ENCODE results near the gene PRPF40A. TPM values are rescaled to one million over a fixed set of nuclear protein-coding genes. Genes with fewer than 3 reads are reported as not detected.

The PRPF40A gene
- total and polyA plus RNA-seq, 4 donors: 45.1 to 114 (median 74.9) TPM

DNA sequence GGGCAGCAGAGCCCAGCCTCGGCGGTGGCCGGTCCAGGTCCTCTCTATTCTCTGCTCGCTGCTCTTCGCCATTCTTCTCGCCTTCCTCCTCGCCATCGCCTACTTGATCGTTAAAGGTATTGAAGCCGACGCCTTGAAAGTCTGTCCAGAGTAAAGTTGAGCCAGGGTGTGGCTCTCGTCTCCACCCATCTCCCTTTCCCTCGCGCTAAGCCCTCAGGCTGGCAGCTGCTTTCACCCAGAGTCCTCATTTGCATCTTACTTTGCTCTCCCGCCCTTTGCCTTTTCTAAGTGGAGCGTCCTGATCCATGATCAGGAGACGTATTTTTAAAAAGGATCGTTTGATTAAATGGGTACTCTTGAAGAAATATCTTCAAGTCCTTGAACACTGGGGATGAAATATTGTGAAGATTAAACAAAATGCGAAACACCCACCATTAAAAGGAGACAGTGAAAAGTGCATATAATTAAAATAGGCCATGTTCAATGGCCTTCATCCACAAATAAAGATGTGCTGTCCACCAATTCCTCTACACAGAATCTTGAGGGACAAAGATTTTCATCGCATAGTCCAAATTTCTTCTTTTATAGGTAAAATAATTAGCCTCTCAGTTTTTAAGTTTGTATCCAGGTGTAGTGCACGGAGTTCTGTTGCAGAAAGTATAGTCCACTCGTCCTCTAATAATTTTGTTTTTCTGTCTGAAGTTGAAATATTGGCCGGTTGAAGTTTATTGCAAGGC is 1.8 kb upstream of the PRPF40A start:
- Histone ChIP-seq H3K4me3 (ENCODE audit: low read depth, low read length) (peak overlapping the region; percentile 99), H3K27ac (ENCODE audit: low read depth, low read length) (peak overlapping the region; percentile 99), H3K27me3 (ENCODE audit: control insufficient read depth, insufficient read depth, low read length) (no peaks in the 10 kb centered on the region), H3K36me3 (ENCODE audit: control insufficient read depth, insufficient read depth, low read length) (no peaks in the 10 kb centered on the region), H3K4me1 (ENCODE audit: control insufficient read depth, insufficient read depth, low read length) (peaks cover 3% of the 10 kb centered on the region), H3K9me3 (ENCODE audit: control insufficient read depth, insufficient read depth, low read length) (no peaks in the 10 kb centered on the region)
- DNase-seq (ENCODE audit: low read depth in 4 of 6, low spot score in 6 of 6): peak in 3 of 6 donors; percentile 13 to 64 (median 62)
- WGBS (ENCODE audit: insufficient coverage): 0% methylated on average over 10 of the region's 23 CpGs

DNA sequence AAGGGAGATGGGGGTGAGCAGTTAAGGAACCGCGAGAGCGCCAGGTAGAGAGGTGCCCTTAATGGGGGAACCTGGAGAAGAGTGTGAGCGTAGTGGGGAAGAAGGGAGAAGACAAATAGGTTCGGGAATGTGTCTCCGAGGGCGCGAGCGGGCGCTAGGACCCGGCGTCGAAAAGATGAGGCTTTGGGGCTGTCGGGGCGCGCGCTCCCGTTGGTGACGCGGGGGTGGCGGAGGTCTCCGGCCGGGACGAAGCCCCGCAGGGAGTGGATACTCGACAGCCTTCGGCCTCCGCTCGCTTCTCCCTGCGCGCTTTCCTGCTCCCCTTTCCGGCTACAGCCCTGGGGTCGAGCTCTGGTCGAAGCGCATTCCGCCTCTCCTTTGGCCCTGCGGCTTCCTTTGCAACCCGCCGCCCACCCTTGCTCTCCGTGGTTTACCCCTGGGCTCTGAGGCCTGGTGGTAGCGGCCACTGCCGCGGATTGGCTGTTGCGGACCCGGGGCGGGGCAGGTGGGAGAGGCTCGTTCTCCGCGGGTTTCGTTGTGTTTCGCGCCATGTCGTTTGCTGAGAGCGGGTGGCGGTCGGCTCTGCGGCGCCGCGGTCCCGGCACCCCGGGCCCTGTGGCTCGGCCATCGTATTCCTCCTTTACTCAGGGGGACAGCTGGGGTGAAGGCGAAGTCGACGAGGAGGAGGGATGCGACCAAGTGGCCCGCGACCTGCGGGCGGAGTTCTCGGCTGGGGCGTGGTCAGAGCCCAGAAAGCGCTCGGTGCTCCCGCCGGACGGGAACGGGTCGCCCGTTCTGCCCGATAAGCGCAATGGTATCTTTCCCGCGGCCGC is 1.0 kb upstream of the PRPF40A start, which contains the start of gene ARL6IP6:
ARL6IP6 (plus strand) TSS at position 545 of the 833 bp plus-strand sequence; CDS start at position 550, 5 bp downstream.
- H3K27ac ChIP-seq (ENCODE audit: low read depth, low read length): peak within 1 kb of the TSS; percentile 99
- H3K4me3 ChIP-seq (ENCODE audit: low read depth, low read length): peak within 1 kb of the TSS; percentile 99
- H3K4me1 ChIP-seq (ENCODE audit: control insufficient read depth, insufficient read depth, low read length): peaks cover 3% of the 10 kb centered on the region
- DNase-seq (ENCODE audit: low read depth in 4 of 6, low spot score in 6 of 6): peak; percentile 84 to 98 (median 94)
- H3K9me3 ChIP-seq (ENCODE audit: control insufficient read depth, insufficient read depth, low read length): no peaks in the 10 kb centered on the region
- no peaks in the 10 kb centered on the region for H3K27me3 ChIP-seq (ENCODE audit: control insufficient read depth, insufficient read depth, low read length)
- WGBS (ENCODE audit: insufficient coverage): under 1% methylated on average over 87 of the region's 87 CpGs
- no peaks in the 10 kb centered on the region for H3K36me3 ChIP-seq (ENCODE audit: control insufficient read depth, insufficient read depth, low read length)

DNA sequence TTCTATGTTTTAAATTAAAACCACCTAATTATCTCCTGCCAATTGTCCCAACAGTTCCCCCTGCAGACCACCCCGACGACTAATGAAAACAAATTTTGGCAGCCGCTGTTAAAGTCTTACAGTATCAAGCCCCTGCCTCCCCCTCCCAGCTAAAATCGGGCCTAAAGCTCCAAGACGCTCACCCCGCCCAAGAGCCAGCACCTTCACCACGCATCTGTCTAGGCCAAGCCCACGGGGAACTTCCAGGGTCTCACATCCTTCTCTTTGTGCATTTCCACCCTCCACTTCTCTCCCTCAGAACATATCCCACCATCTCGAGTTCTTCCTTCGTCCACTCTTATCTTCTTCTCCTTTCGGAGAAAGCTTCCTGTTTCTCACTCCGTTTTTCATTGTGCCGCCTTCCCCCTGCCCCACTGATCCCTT is 445 bp downstream of the PRPF40A start:
- H3K4me3 ChIP-seq (ENCODE audit: low read depth, low read length): peak overlapping the region; percentile 99
- peak overlapping the region; percentile 99 for H3K27ac ChIP-seq (ENCODE audit: low read depth, low read length)
- under 1% methylated on average over 13 of the region's 13 CpGs for WGBS (ENCODE audit: insufficient coverage)
- no peaks in the 10 kb centered on the region for H3K9me3 ChIP-seq (ENCODE audit: control insufficient read depth, insufficient read depth, low read length)
- DNase-seq (ENCODE audit: low read depth in 4 of 6, low spot score in 6 of 6): peak in 1 of 6 donors; percentile 67
- H3K4me1 ChIP-seq (ENCODE audit: control insufficient read depth, insufficient read depth, low read length): peaks cover 3% of the 10 kb centered on the region
- H3K36me3 ChIP-seq (ENCODE audit: control insufficient read depth, insufficient read depth, low read length): peaks cover 3% of the 10 kb centered on the region
- no peaks in the 10 kb centered on the region for H3K27me3 ChIP-seq (ENCODE audit: control insufficient read depth, insufficient read depth, low read length)

DNA sequence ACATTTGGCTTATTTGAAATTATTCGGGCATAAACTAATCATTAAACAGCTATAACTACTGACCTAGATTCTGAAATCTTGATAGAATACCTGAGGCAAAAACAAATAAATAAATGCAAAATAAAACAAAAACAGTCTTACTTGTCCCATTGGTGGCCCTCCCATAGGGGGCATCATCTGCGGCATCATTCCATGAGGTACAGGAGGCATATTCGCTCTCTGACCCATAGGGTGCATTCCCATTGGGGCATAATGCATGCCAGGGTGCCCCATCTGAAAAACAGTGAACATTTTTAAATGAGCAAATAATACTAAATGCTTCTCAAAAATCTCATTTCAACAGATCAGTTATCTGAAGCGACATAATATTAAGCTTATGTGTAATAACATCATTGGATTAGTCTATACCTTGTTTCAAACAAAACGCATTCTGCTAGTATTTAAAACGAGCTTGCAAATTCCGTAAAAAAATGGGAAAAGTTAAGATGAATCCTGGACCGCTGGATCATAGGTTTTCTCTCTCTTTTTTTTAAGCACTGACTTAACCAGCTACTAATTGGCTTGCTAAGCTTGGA is 1.3 kb downstream of the PRPF40A start:
- DNase-seq (ENCODE audit: low read depth in 4 of 6, low spot score in 6 of 6): no peak
- Histone ChIP-seq H3K36me3 (ENCODE audit: control insufficient read depth, insufficient read depth, low read length) (peaks cover 3% of the 10 kb centered on the region), H3K9me3 (ENCODE audit: control insufficient read depth, insufficient read depth, low read length) (no peaks in the 10 kb centered on the region), H3K27me3 (ENCODE audit: control insufficient read depth, insufficient read depth, low read length) (no peaks in the 10 kb centered on the region), H3K4me1 (ENCODE audit: control insufficient read depth, insufficient read depth, low read length) (peaks cover 3% of the 10 kb centered on the region), H3K4me3 (ENCODE audit: low read depth, low read length) (peak overlapping the region; percentile 99), H3K27ac (ENCODE audit: low read depth, low read length) (no peak overlapping the region)
- no CpG with 5 or more reads among the region's 8 CpGs for WGBS (ENCODE audit: insufficient coverage)

DNA sequence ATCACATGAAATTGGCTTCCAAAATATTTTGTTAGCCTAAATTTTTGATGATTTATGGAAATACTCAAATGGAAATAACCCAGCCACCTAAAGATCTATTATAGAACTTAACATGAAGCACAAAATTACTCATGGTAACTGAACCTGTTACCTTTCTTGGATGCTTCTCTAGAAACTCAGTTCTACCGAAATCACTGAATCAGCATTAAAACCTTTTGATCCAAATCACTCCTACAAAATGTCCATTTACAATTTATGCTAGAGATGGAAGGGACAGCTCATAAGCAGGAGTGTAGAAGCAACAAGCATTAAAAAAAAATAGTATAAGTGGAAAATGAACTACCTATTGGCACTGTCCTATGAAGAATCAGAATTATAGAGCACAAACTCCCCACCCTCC is 2.1 kb downstream of the PRPF40A start:
- H3K4me1 ChIP-seq (ENCODE audit: control insufficient read depth, insufficient read depth, low read length): peaks cover 3% of the 10 kb centered on the region
- H3K4me3 ChIP-seq (ENCODE audit: low read depth, low read length): no peak overlapping the region
- H3K36me3 ChIP-seq (ENCODE audit: control insufficient read depth, insufficient read depth, low read length): peaks cover 3% of the 10 kb centered on the region
- H3K27ac ChIP-seq (ENCODE audit: low read depth, low read length): no peak overlapping the region
- no CpG with 5 or more reads among the region's 1 CpG for WGBS (ENCODE audit: insufficient coverage)
- no peaks in the 10 kb centered on the region for H3K27me3 ChIP-seq (ENCODE audit: control insufficient read depth, insufficient read depth, low read length)
- DNase-seq (ENCODE audit: low read depth in 4 of 6, low spot score in 6 of 6): no peak
- no peaks in the 10 kb centered on the region for H3K9me3 ChIP-seq (ENCODE audit: control insufficient read depth, insufficient read depth, low read length)

DNA sequence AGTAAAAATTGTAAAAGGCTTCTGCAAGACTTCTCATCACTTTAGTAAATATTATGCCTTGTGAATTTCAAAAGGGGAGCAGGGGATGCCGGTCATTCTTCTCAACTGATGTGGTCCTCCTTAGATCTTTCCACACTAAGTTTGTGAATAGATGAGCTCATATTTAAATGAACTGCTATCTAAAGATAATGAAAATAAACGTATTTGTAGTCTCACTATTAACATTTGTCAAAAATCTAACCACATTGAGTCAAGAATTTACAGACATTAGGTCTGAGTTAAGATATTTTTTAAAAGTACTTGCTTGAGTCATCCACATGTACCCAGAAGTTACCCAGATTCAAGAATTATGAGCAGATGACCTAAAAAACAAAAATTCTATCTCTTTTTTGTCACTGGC is 6.5 kb downstream of the PRPF40A start:
- Histone ChIP-seq H3K36me3 (ENCODE audit: control insufficient read depth, insufficient read depth, low read length) (peaks cover 3% of the 10 kb centered on the region), H3K4me1 (ENCODE audit: control insufficient read depth, insufficient read depth, low read length) (no peaks in the 10 kb centered on the region), H3K27me3 (ENCODE audit: control insufficient read depth, insufficient read depth, low read length) (no peaks in the 10 kb centered on the region), H3K4me3 (ENCODE audit: low read depth, low read length) (no peak overlapping the region), H3K27ac (ENCODE audit: low read depth, low read length) (no peak overlapping the region), H3K9me3 (ENCODE audit: control insufficient read depth, insufficient read depth, low read length) (no peaks in the 10 kb centered on the region)
- DNase-seq (ENCODE audit: low read depth in 4 of 6, low spot score in 6 of 6): no peak
- WGBS (ENCODE audit: insufficient coverage): no CpG with 5 or more reads among the region's 2 CpGs

DNA sequence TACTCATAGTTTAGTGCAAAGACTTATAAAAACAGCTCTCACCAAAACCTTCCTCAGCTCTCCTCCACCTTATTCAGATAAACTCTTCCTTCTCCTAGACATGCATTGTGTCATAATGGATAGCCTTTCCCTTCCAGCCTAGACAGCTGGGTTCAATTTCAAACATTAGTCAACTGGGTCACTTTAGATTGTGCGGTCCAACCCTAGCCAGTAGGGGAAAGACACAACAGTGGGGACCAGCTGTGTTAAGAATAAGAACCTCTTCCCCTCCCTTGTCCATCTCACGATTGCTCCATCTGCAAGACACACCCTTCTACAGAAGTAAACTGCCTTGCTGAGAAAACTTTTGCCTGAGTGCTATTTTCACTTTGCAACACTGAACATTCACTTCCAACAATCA is 8.5 kb downstream of the PRPF40A start:
- no peaks in the 10 kb centered on the region for H3K9me3 ChIP-seq (ENCODE audit: control insufficient read depth, insufficient read depth, low read length)
- H3K4me1 ChIP-seq (ENCODE audit: control insufficient read depth, insufficient read depth, low read length): no peaks in the 10 kb centered on the region
- no CpG with 5 or more reads among the region's 2 CpGs for WGBS (ENCODE audit: insufficient coverage)
- H3K27ac ChIP-seq (ENCODE audit: low read depth, low read length): no peak overlapping the region
- H3K27me3 ChIP-seq (ENCODE audit: control insufficient read depth, insufficient read depth, low read length): no peaks in the 10 kb centered on the region
- H3K4me3 ChIP-seq (ENCODE audit: low read depth, low read length): no peak overlapping the region
- DNase-seq (ENCODE audit: low read depth in 4 of 6, low spot score in 6 of 6): no peak
- H3K36me3 ChIP-seq (ENCODE audit: control insufficient read depth, insufficient read depth, low read length): peaks cover 3% of the 10 kb centered on the region

DNA sequence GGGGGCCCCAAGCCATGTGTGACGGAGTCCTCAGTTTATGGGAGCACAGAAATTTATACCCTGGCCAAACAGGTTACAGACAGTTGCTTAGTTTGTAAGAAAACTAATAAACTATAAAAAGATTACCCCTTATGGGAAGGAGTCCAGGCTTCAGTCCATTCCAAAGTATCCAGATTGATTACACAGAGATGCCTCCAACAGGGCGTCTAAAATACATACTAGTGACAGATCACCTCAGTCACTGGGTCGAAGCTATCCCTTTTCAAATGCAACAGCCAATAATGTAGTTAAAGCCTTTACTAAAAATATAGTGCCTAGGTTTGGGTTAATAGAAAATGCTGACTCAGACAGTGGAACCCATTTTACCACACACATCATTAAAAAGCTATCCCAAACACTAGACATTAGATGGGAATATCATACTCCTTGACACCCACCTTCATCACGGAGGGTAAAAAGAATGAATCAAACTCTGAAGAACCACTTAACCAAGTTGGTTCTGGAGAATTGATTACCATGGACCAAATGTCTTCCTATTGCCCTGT is 10.7 kb downstream of the PRPF40A start:
- no peak for DNase-seq (ENCODE audit: low read depth in 4 of 6, low spot score in 6 of 6)
- no peak overlapping the region for H3K4me3 ChIP-seq (ENCODE audit: low read depth, low read length)
- H3K27me3 ChIP-seq (ENCODE audit: control insufficient read depth, insufficient read depth, low read length): no peaks in the 10 kb centered on the region
- no peaks in the 10 kb centered on the region for H3K9me3 ChIP-seq (ENCODE audit: control insufficient read depth, insufficient read depth, low read length)
- no peak overlapping the region for H3K27ac ChIP-seq (ENCODE audit: low read depth, low read length)
- H3K4me1 ChIP-seq (ENCODE audit: control insufficient read depth, insufficient read depth, low read length): no peaks in the 10 kb centered on the region
- 100% methylated on average over 1 of the region's 4 CpGs for WGBS (ENCODE audit: insufficient coverage)
- no peaks in the 10 kb centered on the region for H3K36me3 ChIP-seq (ENCODE audit: control insufficient read depth, insufficient read depth, low read length)

DNA sequence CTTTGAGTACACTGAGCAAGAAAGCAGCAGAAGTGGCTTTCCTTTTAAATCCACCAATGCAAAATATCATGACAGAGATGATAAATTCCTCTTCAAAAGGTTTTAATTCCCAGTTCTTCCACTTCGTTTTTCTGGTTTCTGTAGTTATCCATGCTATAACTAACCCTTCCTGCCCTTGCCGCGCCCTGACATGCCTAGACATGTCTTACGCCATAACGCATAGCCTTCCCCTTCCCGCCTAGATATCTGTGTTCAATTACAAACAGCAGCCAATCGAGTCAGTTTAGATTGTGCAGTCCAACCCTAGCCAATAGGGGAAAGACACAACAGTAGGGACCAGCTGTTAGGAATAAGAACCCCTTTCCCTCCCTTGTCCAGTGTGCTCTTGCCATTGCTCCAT is 16.1 kb downstream of the PRPF40A start:
- Histone ChIP-seq H3K27me3 (ENCODE audit: control insufficient read depth, insufficient read depth, low read length) (no peaks in the 10 kb centered on the region), H3K4me3 (ENCODE audit: low read depth, low read length) (no peak overlapping the region), H3K36me3 (ENCODE audit: control insufficient read depth, insufficient read depth, low read length) (no peaks in the 10 kb centered on the region), H3K9me3 (ENCODE audit: control insufficient read depth, insufficient read depth, low read length) (no peaks in the 10 kb centered on the region), H3K4me1 (ENCODE audit: control insufficient read depth, insufficient read depth, low read length) (no peaks in the 10 kb centered on the region), H3K27ac (ENCODE audit: low read depth, low read length) (no peak overlapping the region)
- WGBS (ENCODE audit: insufficient coverage): 97% methylated on average over 7 of the region's 7 CpGs
- DNase-seq (ENCODE audit: low read depth in 4 of 6, low spot score in 6 of 6): no peak

Measured in spinal cord (tissue), 10 donors.